Mesothelial cell of epicardium (in vitro differentiated cells): ENCODE results near the gene URGCP. TPM values are rescaled to one million over a fixed set of nuclear protein-coding genes. Genes with fewer than 3 reads are reported as not detected.

Experiments
- DNase-seq, 2 experiments: peaks; one replicate each; pipeline ENCODE4 v3.0.0; 2021; ENCODE audit warnings: low spot score in 2 of 2; ENCODE audit not compliant: unreplicated experiment in 2 of 2
- H3K27ac Mint-ChIP-seq: 2 replicates; pipeline ENCODE4 v1.8.0; 2021; ENCODE audit warnings: mixed read lengths
- H3K27me3 Mint-ChIP-seq: 2 replicates; pipeline ENCODE4 v1.8.0; 2021; ENCODE audit warnings: low read depth, mixed read lengths
- H3K36me3 Mint-ChIP-seq: 2 replicates; pipeline ENCODE4 v1.8.0; 2021; ENCODE audit warnings: mixed read lengths
- H3K4me1 Mint-ChIP-seq: 2 replicates; pipeline ENCODE4 v1.8.0; 2021; ENCODE audit warnings: mixed read lengths
- H3K4me3 Mint-ChIP-seq: 2 replicates; pipeline ENCODE4 v1.8.0; 2021; ENCODE audit warnings: mild to moderate bottlenecking, moderate library complexity, mixed read lengths
- H3K9me3 Mint-ChIP-seq: 2 replicates; pipeline ENCODE4 v1.8.0; 2021; ENCODE audit warnings: mixed read lengths
- total RNA-seq: library from RNA; stranded (reverse); gene quantifications from 3 replicates; pipeline ENCODE4 v1.2.1, GENCODE V29; 2021
- TF ChIP-seq, protein P1 (sequence below): fragments of 200-600 bp; sonication (generic); IDR thresholded peaks from one replicate; pipeline ENCODE4 v1.5.0; 2021; ENCODE audit warnings: antibody characterized with exemption; ENCODE audit not compliant: unreplicated experiment

URGCP gene
- total RNA-seq, 1 donor from 2014 or later: 36.8 TPM

DNA sequence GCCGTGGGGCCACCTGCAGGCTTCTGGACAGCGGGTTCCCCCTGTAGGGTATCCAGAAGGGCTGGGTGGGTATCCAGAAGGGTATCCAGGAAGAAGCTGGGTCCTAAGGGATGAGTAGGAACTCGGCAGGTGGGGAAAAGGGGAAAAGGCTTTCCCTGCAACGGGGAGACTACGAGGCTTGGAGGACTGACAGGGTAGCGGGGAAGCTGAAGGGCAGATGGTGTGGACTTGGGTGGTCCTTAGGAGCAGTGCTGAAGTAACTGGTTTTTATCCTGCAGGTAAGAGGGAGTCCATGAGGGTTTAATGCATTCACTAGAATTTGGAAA lies 20.4 kb upstream of the URGCP start:
- Mint-ChIP-seq H3K4me3 (peak overlapping the region; percentile 71), H3K27ac (peak overlapping the region; percentile 90), H3K36me3 (no peaks in the 10 kb centered on the region), H3K4me1 (peaks cover 12% of the 10 kb centered on the region), H3K27me3 (no peaks in the 10 kb centered on the region), H3K9me3 (no peaks in the 10 kb centered on the region)
- TF ChIP-seq, protein P1, sequence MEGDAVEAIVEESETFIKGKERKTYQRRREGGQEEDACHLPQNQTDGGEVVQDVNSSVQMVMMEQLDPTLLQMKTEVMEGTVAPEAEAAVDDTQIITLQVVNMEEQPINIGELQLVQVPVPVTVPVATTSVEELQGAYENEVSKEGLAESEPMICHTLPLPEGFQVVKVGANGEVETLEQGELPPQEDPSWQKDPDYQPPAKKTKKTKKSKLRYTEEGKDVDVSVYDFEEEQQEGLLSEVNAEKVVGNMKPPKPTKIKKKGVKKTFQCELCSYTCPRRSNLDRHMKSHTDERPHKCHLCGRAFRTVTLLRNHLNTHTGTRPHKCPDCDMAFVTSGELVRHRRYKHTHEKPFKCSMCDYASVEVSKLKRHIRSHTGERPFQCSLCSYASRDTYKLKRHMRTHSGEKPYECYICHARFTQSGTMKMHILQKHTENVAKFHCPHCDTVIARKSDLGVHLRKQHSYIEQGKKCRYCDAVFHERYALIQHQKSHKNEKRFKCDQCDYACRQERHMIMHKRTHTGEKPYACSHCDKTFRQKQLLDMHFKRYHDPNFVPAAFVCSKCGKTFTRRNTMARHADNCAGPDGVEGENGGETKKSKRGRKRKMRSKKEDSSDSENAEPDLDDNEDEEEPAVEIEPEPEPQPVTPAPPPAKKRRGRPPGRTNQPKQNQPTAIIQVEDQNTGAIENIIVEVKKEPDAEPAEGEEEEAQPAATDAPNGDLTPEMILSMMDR: no peak
- no peak for DNase-seq

DNA sequence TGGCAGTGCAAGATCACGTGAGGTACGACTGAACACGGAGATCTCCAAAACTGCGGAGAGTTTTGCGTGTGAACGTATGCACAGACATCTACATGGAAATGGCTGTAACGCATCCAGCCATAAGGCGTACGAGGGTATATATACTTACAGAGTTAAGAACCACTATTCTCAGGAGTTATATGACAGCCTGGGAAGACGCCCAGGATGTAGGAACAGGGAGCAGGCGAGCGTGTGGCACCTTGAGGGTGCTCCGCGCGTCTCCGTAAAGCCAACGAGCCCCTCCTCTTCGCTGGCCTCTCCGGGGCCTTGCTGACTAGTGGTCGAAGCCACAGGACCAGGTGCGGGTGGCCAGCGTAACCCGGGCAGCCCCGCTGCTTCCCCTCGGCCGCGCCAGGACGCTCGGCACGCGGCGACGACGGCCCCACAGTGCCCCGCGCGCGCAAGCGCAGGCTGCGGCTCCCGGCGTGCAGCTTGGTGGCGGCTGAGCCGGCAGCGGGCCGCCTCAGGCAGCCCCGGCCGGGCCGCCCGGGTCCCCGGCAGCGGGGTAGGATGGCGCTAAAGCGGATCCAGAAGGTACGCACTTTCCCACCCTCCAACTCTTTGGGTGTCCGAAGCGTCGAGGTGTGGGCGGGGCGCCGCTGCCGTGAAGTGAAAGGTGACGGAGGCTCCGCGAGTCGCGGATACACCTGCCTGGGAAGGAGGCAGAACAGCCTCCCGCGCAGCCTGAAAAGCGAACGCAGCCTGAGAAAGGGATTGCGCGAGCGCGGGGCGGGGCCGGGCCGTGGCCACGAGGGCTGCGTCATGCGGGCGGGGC lies 19.8 kb upstream of the URGCP start, which contains the start of gene UBE2D4:
UBE2D4 (plus strand) TSS at position 453 of the 814 bp plus-strand sequence; CDS start at position 550, 97 bp downstream.
- TF ChIP-seq, protein P1: no peak
- peak; percentile 61 to 83 for DNase-seq
- H3K4me3 Mint-ChIP-seq: peak within 1 kb of the TSS; percentile 71
- H3K36me3 Mint-ChIP-seq: no peaks in the 10 kb centered on the region
- no peaks in the 10 kb centered on the region for H3K9me3 Mint-ChIP-seq
- H3K27ac Mint-ChIP-seq: peak within 1 kb of the TSS; percentile 90
- H3K4me1 Mint-ChIP-seq: peaks cover 12% of the 10 kb centered on the region
- H3K27me3 Mint-ChIP-seq: no peaks in the 10 kb centered on the region

DNA sequence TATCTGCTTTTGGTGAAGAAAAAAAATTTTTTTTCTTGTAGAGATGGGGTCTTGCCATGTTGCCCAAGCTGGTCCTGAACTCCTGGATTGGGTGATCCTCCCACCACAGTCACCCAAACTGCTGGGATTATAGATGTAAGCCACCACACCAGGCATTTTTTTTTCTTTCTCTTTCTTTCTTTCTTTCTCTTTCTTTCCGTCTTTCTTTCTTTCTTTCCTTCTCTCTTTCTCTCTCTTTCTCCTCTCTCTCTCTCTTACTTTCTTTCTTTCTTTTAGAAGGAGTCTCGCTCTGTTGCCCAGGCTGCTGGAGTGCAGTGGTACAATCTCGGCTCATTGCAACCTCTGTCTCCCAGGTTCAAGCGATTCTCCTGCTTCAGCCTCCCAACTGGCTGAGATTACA lies 16.3 kb upstream of the URGCP start:
- Mint-ChIP-seq H3K4me3 (no peak overlapping the region), H3K36me3 (peaks cover 9% of the 10 kb centered on the region), H3K9me3 (no peaks in the 10 kb centered on the region), H3K27ac (no peak overlapping the region), H3K27me3 (no peaks in the 10 kb centered on the region), H3K4me1 (peaks cover 12% of the 10 kb centered on the region)
- TF ChIP-seq, protein P1: no peak
- no peak for DNase-seq

DNA sequence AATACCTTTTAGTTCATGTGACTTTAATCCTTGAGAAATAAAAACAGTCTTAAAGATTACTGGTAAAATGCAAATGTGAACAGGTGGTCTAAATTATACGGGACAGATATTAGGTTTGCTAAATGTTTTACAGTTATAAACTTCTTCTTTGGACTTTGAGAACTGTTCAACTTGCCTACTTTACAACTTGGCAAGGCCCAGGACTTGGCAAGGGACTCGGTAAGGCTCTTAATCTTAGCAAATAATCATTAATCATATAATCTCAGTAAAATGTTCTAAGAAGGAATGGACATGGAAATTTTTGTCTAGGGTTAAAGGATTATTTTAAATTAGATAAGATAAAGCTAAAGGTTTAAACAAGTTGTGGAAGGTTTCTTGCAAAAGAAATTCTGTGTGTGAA lies 15.0 kb upstream of the URGCP start:
- H3K4me1 Mint-ChIP-seq: peaks cover 9% of the 10 kb centered on the region
- no peak for DNase-seq
- no peak overlapping the region for H3K4me3 Mint-ChIP-seq
- no peak overlapping the region for H3K27ac Mint-ChIP-seq
- H3K36me3 Mint-ChIP-seq: peaks cover 10% of the 10 kb centered on the region
- no peaks in the 10 kb centered on the region for H3K9me3 Mint-ChIP-seq
- TF ChIP-seq, protein P1: no peak
- no peaks in the 10 kb centered on the region for H3K27me3 Mint-ChIP-seq

DNA sequence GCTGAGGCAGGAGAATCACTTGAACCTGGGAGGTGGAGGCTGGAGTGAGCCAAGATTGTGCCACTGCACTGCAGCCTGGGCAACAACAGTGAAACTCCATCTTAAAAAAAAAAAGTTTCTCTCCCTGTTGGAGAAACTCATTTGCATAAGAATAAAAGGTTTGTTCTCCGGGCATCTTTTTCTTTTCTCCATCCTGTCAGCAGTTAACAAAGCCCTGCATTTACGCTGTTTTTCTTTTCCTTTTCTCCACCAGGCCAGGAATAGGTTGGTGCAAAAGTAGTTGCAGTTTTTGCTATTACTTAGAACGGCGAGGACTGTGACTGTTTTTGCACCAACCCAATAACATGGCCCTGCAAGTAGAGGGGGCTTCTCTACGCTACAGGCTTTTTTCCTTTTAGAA lies 9.5 kb upstream of the URGCP start:
- no peak for DNase-seq
- H3K36me3 Mint-ChIP-seq: peaks cover 14% of the 10 kb centered on the region
- H3K4me1 Mint-ChIP-seq: no peaks in the 10 kb centered on the region
- no peaks in the 10 kb centered on the region for H3K27me3 Mint-ChIP-seq
- TF ChIP-seq, protein P1: no peak
- no peak overlapping the region for H3K4me3 Mint-ChIP-seq
- no peak overlapping the region for H3K27ac Mint-ChIP-seq
- peaks cover 6% of the 10 kb centered on the region for H3K9me3 Mint-ChIP-seq
